Choroid plexus epithelial cell (primary cell): Measurements from ENCODE around the gene RGS7.
A peak's percentile ranks its signal among the peaks of the same experiment; 100 is the strongest.

Experiments
- DNase-seq: peaks from one replicate; pipeline ENCODE4 v3.0.0-alpha.2; 2010; ENCODE audit warnings: low read depth
- H3K4me3 ChIP-seq: 2 replicates; pipeline ENCODE4 v1.5.1; 2011; ENCODE audit warnings: low read depth, mild to moderate bottlenecking, control low read depth, low read length, moderate library complexity
- CTCF ChIP-seq: conservative IDR thresholded peaks from 2 replicates; pipeline ENCODE4 v1.5.1; 2011; ENCODE audit warnings: low read depth, mild to moderate bottlenecking, control low read depth, inconsistent platforms, low read length, moderate library complexity

RGS7 gene

GRCh38 chr1:240806200-240806745 lies 550.7 kb downstream of the RGS7 start:
- DNase-seq = no peak
- no peak overlapping the region for H3K4me3 ChIP-seq
- no peak for TF ChIP-seq CTCF

- peak; percentile 48 for DNase-seq
- no peak overlapping the region for H3K4me3 ChIP-seq
- no peak for TF ChIP-seq CTCF
These were observed 552.5 kb downstream of the RGS7 start for GRCh38 chr1:240804475-240804874.

DNA sequence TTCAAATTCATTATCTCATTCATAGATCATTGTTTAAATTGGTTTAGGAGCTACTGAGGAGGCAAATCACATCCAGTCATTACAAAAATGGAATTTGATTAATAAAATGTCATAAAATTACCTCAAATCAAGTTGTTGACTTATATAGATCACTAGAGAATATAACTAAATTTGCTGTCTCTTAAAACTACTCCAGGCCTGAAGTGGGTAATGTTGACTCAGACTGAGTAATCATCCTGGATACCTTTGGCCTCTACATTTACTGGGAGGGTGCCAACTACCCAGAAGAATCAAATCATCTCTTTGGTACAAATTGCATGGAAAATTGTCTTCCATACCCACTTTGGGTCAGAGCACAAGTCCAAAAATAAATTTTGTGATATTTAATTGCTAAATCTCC lies 553.9 kb downstream of the RGS7 start:
- peak; percentile 43 for DNase-seq
- no peak for TF ChIP-seq CTCF
- no peak overlapping the region for H3K4me3 ChIP-seq

- TF ChIP-seq CTCF = no peak
- no peak for DNase-seq
- H3K4me3 ChIP-seq = no peak overlapping the region
These were observed 554.7 kb downstream of the RGS7 start for GRCh38 chr1:240802271-240802670.

GRCh38 chr1:240801442-240801841 lies 555.6 kb downstream of the RGS7 start:
- DNase-seq = peak; percentile 29
- TF ChIP-seq CTCF = no peak
- no peak overlapping the region for H3K4me3 ChIP-seq

DNA sequence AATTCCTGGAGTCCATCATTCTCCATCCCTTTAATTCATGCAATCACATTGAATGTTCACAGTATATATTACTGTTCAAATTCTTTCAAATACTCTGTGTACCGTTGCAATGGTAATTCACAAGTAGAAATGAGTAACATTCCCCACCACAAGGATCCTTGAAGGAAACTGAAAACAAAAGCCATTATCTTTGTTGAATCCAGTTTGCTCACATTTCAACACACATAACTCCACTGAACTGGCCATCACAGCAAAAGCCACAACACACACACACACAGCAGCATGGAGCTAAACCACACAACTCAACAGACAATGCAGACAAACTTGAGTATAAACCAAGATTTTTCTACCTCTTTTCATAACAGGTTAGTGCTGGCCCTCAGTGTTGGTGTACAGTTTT lies 556.7 kb downstream of the RGS7 start:
- H3K4me3 ChIP-seq = no peak overlapping the region
- TF ChIP-seq CTCF = no peak
- DNase-seq = no peak

- TF ChIP-seq CTCF = no peak
- no peak for DNase-seq
- H3K4me3 ChIP-seq = no peak overlapping the region
These were observed 560.0 kb downstream of the RGS7 start for GRCh38 chr1:240797050-240797449.
